ENCODE data around the gene MIPEP.

DNA sequence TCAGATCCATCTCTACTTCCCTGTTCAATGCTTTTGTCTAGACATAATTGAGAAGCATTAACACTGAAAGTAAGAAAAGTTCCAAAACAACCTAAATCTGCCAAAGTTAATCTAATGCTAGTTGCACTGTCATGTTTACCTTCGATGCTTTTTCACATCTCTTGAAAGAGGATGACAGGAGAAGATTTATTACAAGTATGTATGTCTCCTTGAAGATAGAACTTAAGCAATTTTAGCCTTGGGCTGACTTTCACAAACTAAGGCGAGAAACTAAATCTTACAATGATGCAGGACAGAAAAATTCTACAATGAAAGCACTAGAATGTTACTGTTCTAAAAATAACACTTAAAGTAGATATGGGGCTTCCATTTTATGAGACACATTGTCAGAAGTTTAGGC, 64.0 kb downstream of the MIPEP start:
- TF ChIP-seq POLR2A (IDR thresholded peaks at IDR 0.05) (no peak), POLR2AphosphoS5 (IDR thresholded peaks at IDR 0.05) (no peak)
